B cell (primary cell): ENCODE results near the gene DZIP1L. TPM values are rescaled to one million over a fixed set of nuclear protein-coding genes. Genes with fewer than 3 reads are reported as not detected.

ENCODE experiments used
- ATAC-seq: fragments of 200-7000 bp; cut with Tn5 transposase; one replicate; pipeline ENCODE4 v1.10.0; 2021; ENCODE audit warnings: low read depth, mild to moderate bottlenecking, moderate number of reproducible peaks, moderate library complexity
- CTCF ChIA-PET: fragments of 350-600 bp; sonication (Branson Sonifier 250); formaldehyde crosslinking; loops from one replicate; lab custom pipeline; 2021; ENCODE audit warnings: antibody characterized with exemption, inconsistent platforms; lab: Charles Lee
- POLR2A ChIA-PET: fragments of 350-600 bp; sonication (Branson Sonifier 250); formaldehyde crosslinking; loops from one replicate; lab custom pipeline; 2021; ENCODE audit warnings: antibody characterized with exemption; lab: Charles Lee
- DNase-seq: peaks from one replicate; pipeline ENCODE4 v3.0.0; 2013
- H2AFZ ChIP-seq: 2 replicates; pipeline ENCODE4 v1.6.1; 2012; ENCODE audit warnings: mild to moderate bottlenecking, low read depth, low read length; ENCODE audit not compliant: insufficient read depth, poor library complexity, severe bottlenecking
- H3K27ac ChIP-seq, 2 donors: 1 replicate in 1 of 2; 2 replicates in 1 of 2; pipeline ENCODE4 v1.5.1; 2012 to 2013; ENCODE audit warnings: low read length in 2 of 2, mild to moderate bottlenecking in 2 of 2, moderate library complexity in 1 of 2
- H3K27me3 ChIP-seq, 4 experiments: fragments of 200-600 bp in 1 of 4; sonication (generic) in 1 of 4; replicated peaks in 1 of 4; 1 replicate in 2 of 4; 2 replicates in 2 of 4; pipeline versions ENCODE4 v1.6.1 to v1.7.0; 2013 to 2016; ENCODE audit warnings: low read length in 3 of 4, mild to moderate bottlenecking in 2 of 4, mixed read lengths in 1 of 4, moderate library complexity in 1 of 4; ENCODE audit not compliant: insufficient read depth in 4 of 4, control insufficient read depth in 3 of 4; ENCODE audit errors: control extremely low read depth in 1 of 4
- H3K36me3 ChIP-seq, 2 experiments: replicated peaks in 1 of 2; 1 replicate in 1 of 2; 2 replicates in 1 of 2; pipeline versions ENCODE4 v1.6.1 to v1.7.1; 2013; ENCODE audit warnings: low read length in 1 of 2; ENCODE audit not compliant: insufficient read depth in 2 of 2, control insufficient read depth in 1 of 2; ENCODE audit errors: control extremely low read depth in 1 of 2, extremely low read depth in 1 of 2
- H3K4me1 ChIP-seq, 2 donors: fragments of 200-600 bp in 1 of 2; sonication (generic) in 1 of 2; 1 replicate in 1 of 2; 2 replicates in 1 of 2; pipeline versions ENCODE4 v1.5.1 to v1.6.1; 2013 to 2017; ENCODE audit warnings: low read length in 2 of 2; ENCODE audit not compliant: control insufficient read depth in 2 of 2, insufficient read depth in 2 of 2
- H3K4me2 ChIP-seq: replicated peaks from 2 replicates; pipeline ENCODE3; 2012; ENCODE audit warnings: mild to moderate bottlenecking, low read depth, low read length; ENCODE audit not compliant: poor library complexity, severe bottlenecking
- H3K4me3 ChIP-seq, 5 experiments: fragments of 200-600 bp in 1 of 5; sonication (generic) in 1 of 5; 1 replicate in 3 of 5; 2 replicates in 2 of 5; pipeline versions ENCODE4 v1.5.1 to v1.7.0; 2011 to 2016; ENCODE audit warnings: low read length in 4 of 5, mild to moderate bottlenecking in 4 of 5, low read depth in 2 of 5, control low read depth in 1 of 5, moderate library complexity in 1 of 5; ENCODE audit not compliant: insufficient read depth in 1 of 5; ENCODE audit errors: control extremely low read depth in 1 of 5, extremely low read depth in 1 of 5
- H3K79me2 ChIP-seq: fragments of 200-600 bp; sonication (generic); one replicate; pipeline ENCODE4 v1.6.0; 2016; ENCODE audit warnings: low read length; ENCODE audit not compliant: control insufficient read depth, insufficient read depth
- H3K9ac ChIP-seq: fragments of 200-600 bp; sonication (generic); 2 replicates; pipeline ENCODE4 v1.6.1; 2017; ENCODE audit warnings: mild to moderate bottlenecking, low read length, moderate library complexity
- H3K9me3 ChIP-seq, 3 donors: one replicate each; pipeline versions ENCODE4 v1.6.1 to v1.7.1; 2013; ENCODE audit warnings: low read length in 2 of 3; ENCODE audit not compliant: control insufficient read depth in 2 of 3, insufficient read depth in 1 of 3; ENCODE audit errors: control extremely low read depth in 1 of 3
- H4K20me1 ChIP-seq: 2 replicates; pipeline ENCODE4 v1.6.0; 2012; ENCODE audit warnings: mild to moderate bottlenecking, low read length; ENCODE audit not compliant: insufficient read depth, control insufficient read depth, poor library complexity, severe bottlenecking
- H3K27ac Mint-ChIP-seq: one replicate; pipeline ENCODE4 v1.8.0; 2021; ENCODE audit warnings: mixed read lengths
- H3K27me3 Mint-ChIP-seq: one replicate; pipeline ENCODE4 v1.8.0; 2021; ENCODE audit warnings: mixed read lengths
- H3K4me1 Mint-ChIP-seq: one replicate; pipeline ENCODE4 v1.8.0; 2021; ENCODE audit warnings: mixed read lengths
- H3K4me3 Mint-ChIP-seq: one replicate; pipeline ENCODE4 v1.8.0; 2021; ENCODE audit warnings: mixed read lengths
- H3K9me3 Mint-ChIP-seq: one replicate; pipeline ENCODE4 v1.8.0; 2022; ENCODE audit warnings: mixed read lengths; ENCODE audit not compliant: insufficient read depth
- EZH2 ChIP-seq: IDR thresholded peaks from 2 replicates; pipeline ENCODE4 v1.6.1; 2012; ENCODE audit warnings: borderline replicate concordance, low read depth, mild to moderate bottlenecking, moderate library complexity, low read length; ENCODE audit not compliant: insufficient read depth, poor library complexity, severe bottlenecking
- WGBS: methylation state at CpG from one replicate; pipeline ENCODE4 v1.1.5; 2013; ENCODE audit warnings: missing lambda C conversion rate; ENCODE audit not compliant: insufficient coverage; 5-methylcytosine and 5-hydroxymethylcytosine counted together
- intact Hi-C: fragments of 100-400 bp; cut with micrococcal nuclease; formaldehyde crosslinking; loops from one replicate; pipeline ENCODE4 v1.10.0; 2022
- polyA minus RNA-seq: library from RNA; depleted of rRNA, polyadenylated mRNA; stranded (reverse); fragments of >200 nt; gene quantifications from 2 replicates; pipeline ENCODE4 v1.2.3, GENCODE V29; 2012
- polyA plus RNA-seq: library from polyadenylated mRNA; depleted of rRNA; stranded (reverse); fragments of >200 nt; gene quantifications from 2 replicates; pipeline ENCODE4 v1.2.3, GENCODE V29; 2012
- total RNA-seq, 2 donors: library from RNA; stranded (reverse); fragments of 120-200 nt in 1 of 2; gene quantifications; 1 replicate in 1 of 2; 2 replicates in 1 of 2; pipeline versions ENCODE4 v1.2.3 to v1.2.4, GENCODE V29; 2013 to 2022
- TF ChIP-seq, protein P1 (sequence below): fragments of 200-600 bp; IDR thresholded peaks from one replicate; pipeline ENCODE4 v1.8.0; 2022; ENCODE audit warnings: antibody characterized with exemption, mild to moderate bottlenecking

Gene DZIP1L, protein sequence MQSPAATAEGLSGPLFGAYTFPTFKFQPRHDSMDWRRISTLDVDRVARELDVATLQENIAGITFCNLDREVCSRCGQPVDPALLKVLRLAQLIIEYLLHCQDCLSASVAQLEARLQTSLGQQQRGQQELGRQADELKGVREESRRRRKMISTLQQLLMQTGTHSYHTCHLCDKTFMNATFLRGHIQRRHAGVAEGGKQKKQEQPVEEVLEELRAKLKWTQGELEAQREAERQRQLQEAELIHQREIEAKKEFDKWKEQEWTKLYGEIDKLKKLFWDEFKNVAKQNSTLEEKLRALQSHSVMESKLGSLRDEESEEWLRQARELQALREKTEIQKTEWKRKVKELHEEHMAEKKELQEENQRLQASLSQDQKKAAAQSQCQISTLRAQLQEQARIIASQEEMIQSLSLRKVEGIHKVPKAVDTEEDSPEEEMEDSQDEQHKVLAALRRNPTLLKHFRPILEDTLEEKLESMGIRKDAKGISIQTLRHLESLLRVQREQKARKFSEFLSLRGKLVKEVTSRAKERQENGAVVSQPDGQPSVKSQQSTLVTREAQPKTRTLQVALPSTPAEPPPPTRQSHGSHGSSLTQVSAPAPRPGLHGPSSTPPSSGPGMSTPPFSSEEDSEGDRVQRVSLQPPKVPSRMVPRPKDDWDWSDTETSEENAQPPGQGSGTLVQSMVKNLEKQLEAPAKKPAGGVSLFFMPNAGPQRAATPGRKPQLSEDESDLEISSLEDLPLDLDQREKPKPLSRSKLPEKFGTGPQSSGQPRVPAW
- total RNA-seq = not detected in 2 replicates
- 0.35 TPM for total RNA-seq (2013)
- 0.25 TPM in 1 of 2 replicates, not detected in the other for polyA plus RNA-seq
- not detected in 2 replicates for polyA minus RNA-seq

DNA sequence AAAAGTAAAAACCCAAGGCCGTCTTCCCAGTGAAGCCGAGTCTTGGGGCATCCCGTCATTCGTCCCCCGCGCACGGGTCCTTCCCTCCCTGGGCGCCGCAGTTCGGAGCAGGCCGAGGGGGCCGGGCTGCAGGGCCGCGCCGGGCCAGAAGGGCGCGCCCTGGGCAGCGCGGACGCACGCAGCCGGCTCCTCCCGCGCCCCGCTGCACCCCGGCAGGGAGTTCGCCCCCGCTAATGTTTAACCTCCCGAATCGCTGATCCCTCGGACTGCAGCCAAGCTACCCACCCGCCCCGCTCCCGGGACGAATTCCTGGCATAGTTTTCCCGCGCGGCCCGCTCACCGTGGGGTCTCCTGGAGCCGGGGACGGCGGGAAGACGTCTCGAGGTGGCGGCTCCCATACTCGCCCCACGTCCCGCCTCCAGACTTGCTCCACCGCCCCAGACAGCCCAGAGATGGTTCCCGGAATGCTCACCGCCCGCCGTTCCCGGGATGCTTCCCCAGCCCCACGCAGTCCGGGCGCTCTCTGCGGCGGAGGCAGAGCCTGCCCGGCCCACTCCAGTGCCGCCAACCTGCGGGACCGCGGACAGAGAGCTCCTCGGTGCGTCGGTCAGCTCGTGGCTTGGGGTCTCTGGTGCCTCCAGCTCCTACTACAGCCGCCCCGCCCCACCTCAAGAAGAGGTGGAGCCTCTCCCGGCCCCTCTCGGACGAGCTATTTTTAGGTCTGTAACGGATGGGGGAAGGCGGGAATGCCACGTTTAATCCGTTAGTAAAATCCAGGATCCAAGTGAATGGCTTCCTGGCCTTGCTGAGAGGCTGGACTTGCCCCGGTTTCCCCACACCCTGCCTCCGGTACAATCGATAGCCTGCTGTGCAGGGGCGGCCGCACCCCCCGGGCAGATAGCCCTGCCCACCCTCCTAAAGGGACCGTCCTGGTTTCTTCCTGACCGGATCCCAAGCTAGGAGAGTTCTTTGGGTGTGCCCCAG, at the start of gene DZIP1L:
DZIP1L (minus strand) TSS at position 621 of the 984 bp plus-strand sequence. CDS start 11,637 bp downstream, outside the sequence.
- intact Hi-C loops = no loop called here
- TF ChIP-seq EZH2 = no peak
- TF ChIP-seq, protein P1, sequence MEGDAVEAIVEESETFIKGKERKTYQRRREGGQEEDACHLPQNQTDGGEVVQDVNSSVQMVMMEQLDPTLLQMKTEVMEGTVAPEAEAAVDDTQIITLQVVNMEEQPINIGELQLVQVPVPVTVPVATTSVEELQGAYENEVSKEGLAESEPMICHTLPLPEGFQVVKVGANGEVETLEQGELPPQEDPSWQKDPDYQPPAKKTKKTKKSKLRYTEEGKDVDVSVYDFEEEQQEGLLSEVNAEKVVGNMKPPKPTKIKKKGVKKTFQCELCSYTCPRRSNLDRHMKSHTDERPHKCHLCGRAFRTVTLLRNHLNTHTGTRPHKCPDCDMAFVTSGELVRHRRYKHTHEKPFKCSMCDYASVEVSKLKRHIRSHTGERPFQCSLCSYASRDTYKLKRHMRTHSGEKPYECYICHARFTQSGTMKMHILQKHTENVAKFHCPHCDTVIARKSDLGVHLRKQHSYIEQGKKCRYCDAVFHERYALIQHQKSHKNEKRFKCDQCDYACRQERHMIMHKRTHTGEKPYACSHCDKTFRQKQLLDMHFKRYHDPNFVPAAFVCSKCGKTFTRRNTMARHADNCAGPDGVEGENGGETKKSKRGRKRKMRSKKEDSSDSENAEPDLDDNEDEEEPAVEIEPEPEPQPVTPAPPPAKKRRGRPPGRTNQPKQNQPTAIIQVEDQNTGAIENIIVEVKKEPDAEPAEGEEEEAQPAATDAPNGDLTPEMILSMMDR = peak; percentile 39
- ChIA-PET CTCF (interaction anchor here (1.0 to 1.4 kb wide), 2 partner anchors 12 to 59 kb away, joined by 3 to 4 read pairs; partner anchors contain the start of gene DBR1), POLR2A (no interaction called here)
- peak within 1 kb of the TSS; percentile 5 to 63 (median 54) for H3K4me3 ChIP-seq
- H3K79me2 ChIP-seq = no peaks in the 10 kb centered on the region
- H2AFZ ChIP-seq = peak within 1 kb of the TSS; percentile 82
- Mint-ChIP-seq H3K4me3 (peak within 1 kb of the TSS; percentile 82), H3K4me1 (peaks cover 10% of the 10 kb centered on the region), H3K27ac (no peak within 1 kb of the TSS), H3K27me3 (peaks cover 50% of the 10 kb centered on the region), H3K9me3 (no peaks in the 10 kb centered on the region)
- H3K9me3 ChIP-seq = peaks cover 0 to 7% (median 0%) of the 10 kb centered on the region in 3 donors
- 2% methylated on average over 84 of the region's 86 CpGs for WGBS
- H3K4me1 ChIP-seq = peaks cover 12 to 14% of the 10 kb centered on the region in 2 donors
- no peak within 1 kb of the TSS for H3K27ac ChIP-seq
- peak within 1 kb of the TSS; percentile 62 for H3K9ac ChIP-seq
- ATAC-seq = peak; percentile 89
- no peaks in the 10 kb centered on the region for H4K20me1 ChIP-seq
- DNase-seq = peak; percentile 52
- H3K27me3 ChIP-seq = peaks cover 0 to 32% (median 12%) of the 10 kb centered on the region in 4 experiments
- H3K4me2 ChIP-seq = peak within 1 kb of the TSS; percentile 89
- no peaks in the 10 kb centered on the region for H3K36me3 ChIP-seq
